ENCODE results near the gene CRB1.
"Not testable (repeated sequence)": the region's sequence is repeated elsewhere in the genome, so short reads cannot be mapped to it uniquely, and the experiment has no call there.

GRCh38 chr1:197491505-197491904, 223.5 kb downstream of the CRB1 start:
- TF ChIP-seq CTCF, POLR2A (IDR thresholded peaks at IDR 0.05): not testable (repeated sequence)

Measured in sigmoid colon (tissue), 3 donors.